Dermis lymphatic vessel endothelial cell (primary cell): Measurements from ENCODE around the gene B4GALT2. TPM values are rescaled to one million over a fixed set of nuclear protein-coding genes. Genes with fewer than 3 reads are reported as not detected.

Experiments
- total RNA-seq: library from RNA; depleted of rRNA; stranded (reverse); fragments of >200 nt; gene quantifications from 2 replicates; pipeline ENCODE4 v1.2.1, GENCODE V29; 2014

Gene B4GALT2, protein sequence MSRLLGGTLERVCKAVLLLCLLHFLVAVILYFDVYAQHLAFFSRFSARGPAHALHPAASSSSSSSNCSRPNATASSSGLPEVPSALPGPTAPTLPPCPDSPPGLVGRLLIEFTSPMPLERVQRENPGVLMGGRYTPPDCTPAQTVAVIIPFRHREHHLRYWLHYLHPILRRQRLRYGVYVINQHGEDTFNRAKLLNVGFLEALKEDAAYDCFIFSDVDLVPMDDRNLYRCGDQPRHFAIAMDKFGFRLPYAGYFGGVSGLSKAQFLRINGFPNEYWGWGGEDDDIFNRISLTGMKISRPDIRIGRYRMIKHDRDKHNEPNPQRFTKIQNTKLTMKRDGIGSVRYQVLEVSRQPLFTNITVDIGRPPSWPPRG
- total RNA-seq, result 35.9 and 39.6 TPM in 2 replicates

DNA sequence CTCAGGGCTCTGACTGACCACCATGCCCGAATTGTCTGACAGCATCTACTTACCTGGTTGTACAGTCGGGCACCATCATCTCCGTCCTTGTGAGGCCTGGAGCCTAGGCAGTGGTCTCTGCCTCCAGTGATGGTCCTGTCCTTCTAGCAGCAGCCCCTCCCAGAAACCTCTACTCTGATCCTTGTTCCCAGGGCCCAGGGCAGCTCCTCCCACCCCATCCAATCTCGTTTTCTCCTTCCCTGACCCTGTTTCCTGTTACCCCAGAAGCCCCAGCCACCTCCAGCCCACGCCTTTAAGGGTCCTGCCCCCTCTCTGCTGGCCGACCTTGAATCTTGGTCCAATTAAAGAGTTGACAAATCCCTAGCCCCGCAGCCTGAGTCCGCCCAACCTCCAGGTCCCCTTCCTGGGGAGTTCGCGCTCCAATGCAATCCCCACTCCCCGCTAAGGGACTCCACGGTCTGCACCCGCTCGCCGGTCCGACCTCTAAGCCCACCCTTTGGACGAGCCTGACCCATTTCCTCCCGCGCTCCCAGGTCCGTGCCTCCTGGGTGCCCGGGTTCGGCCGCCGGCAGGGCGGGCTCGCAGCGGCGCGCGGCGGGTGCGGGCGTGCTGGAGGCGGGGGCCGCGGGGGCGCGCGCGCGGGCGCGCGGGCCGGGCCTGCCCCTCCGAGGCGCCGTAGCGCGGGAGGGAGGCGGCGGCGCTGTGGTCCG is at the start of gene B4GALT2:
TSS of gene B4GALT2 (plus strand) at position 660 of the 710 bp plus-strand sequence. CDS start 1,951 bp downstream, outside the sequence.

DNA sequence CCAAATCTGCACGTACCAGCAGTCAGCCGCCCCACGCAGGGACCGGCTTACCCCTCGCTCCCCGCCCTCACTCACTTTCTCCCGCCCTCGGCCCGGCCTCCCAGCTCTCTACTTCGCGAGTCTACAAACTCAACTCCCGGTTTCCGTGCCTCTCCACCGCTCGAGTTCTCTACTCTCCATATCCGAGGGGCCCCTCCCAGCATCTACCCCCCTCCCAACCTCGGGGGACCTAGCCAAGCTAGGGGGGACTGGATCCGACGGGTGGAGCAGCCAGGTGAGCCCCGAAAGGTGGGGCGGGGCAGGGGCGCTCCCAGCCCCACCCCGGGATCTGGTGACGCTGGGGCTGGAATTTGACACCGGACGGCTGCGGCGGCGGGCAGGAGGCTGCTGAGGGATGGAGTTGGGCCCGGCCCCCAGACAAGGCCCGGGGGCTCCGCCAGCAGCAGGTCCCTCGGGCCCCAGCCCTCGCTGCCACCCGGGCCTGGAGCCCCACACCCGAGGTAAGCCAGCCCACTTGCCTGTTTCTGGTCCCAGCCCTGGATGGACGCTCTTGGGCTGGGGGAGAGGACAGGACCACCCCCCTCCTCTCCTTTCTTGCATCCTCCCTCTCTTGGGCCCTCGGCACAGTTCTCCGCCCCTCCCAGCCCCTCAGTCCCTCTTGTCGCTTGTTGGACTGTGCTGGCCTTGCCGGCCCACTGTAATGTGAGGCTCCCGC is 45.5 kb upstream of the B4GALT2 start, which contains the start of gene ARTN:
TSS of gene ARTN (plus strand) at position 416 of the 715 bp plus-strand sequence. CDS start 1,856 bp downstream, outside the sequence.

DNA sequence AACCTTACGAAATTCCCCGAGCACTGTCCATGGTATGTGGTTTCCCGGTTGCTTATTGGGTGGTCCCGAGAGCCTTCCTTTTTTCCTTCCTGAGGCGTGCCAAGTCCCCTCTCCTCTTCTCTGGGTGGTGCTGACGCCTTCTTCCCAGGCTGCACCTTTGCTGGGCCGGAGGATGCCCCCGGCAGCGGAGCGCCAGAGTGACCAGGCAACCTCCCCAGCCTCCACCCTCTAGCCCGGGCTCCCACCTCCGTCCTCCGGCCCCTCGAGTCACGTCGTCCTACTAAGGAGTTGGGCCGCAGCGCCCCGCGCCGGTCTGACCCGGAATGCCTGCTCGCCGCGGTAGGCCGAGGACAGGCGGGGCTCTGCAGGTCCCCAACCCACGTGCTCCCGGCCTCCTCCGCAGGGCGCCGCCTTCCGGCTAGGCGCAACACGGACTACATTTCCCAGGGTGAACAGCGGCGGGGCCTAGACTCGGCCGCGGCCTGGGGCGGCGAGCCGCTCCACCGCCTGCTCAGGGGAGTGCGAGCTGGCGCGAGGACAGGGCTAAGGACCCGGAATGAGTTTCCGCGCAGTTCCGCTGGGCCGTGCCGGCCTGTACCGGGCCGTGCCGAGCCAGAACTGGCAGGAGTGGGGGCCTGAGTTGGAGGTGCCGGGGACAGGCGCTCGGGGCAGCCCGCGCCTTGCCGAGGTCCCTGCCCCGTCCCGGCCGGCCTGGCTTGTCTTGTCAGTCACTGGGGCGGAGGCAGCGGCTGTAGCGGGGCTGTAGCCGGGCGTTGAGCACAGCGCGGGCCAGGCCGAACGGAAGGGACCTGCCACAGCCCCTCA is 32.6 kb upstream of the B4GALT2 start, which contains the start of gene IPO13:
TSS of gene IPO13 (plus strand) at position 715 of the 825 bp plus-strand sequence. CDS start 651 bp downstream, outside the sequence.

DNA sequence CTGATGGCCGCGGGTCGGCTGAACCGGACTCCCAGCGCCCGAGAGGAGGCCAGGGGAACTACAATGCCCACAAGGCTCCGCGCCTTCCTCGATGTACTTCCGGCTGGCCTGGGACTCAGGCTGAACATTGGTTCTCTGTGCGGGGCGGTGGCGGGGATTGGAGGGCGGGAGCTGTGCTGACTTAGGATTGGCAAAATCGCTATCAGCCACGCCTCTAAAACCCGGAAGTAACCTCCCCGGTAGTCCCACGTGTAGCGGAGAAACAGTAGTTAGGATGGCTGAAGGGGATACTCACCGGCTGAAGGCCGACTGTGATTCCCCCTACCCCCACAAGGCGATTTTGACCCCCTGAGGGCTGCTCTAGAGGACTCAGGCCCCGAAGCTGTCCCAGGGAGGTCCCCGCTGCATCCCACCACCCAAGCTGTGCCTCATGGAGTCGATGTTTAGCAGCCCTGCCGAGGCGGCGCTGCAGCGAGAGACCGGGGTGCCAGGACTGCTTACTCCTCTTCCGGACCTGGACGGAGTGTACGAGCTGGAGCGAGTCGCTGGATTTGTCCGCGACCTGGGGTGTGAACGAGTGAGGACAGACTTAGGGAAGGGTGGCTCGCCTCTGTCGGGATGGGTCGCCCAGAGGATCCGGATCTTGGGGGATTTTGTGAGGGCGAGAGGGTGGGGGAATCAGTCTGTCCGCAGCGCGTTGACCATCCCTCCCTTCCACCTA is 9.1 kb upstream of the B4GALT2 start, which contains the start of gene DPH2:
TSS of gene DPH2 (plus strand) at position 265 of the 721 bp plus-strand sequence. CDS start at position 431, 166 bp downstream.

DNA sequence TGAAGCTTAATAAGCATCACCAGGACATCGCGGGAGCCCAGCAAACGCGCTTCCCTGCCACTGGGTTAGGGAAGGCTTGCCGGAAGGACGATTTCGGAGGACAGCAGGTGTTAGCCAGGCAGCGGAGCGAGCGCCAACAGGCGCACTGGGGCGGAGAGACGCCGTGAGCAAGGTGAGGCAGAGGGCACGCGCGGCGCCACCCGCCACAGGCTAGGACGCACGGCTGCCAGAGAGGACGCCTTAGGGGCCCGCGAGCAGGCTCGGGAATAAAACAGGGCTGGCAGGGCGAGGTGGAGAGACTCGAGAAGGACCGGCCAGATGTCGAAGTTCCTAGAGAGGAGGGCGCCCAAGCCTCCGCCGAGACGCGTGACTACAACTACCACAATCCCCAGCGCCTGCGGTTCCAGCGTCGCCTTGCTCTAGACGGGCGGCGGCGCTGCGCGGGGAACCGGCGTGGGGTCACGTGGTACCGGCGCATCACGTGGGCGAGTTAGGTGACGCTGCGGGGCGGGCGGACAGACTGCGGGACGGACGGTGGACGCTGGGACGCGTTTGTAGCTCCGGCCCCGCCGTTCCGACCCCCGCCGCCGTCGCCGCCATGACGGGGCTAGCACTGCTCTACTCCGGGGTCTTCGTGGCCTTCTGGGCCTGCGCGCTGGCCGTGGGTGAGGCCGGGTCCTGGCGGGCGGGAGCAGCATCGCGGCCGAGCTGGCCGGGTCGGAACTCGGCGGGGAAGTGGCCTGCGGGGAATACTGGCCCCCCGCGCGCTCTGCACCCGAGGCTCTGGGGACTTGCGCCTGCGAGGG is 4.4 kb upstream of the B4GALT2 start, which contains the start of gene ATP6V0B:
TSS of gene ATP6V0B (plus strand) at position 518 of the 806 bp plus-strand sequence. CDS start at position 599, 81 bp downstream.

DNA sequence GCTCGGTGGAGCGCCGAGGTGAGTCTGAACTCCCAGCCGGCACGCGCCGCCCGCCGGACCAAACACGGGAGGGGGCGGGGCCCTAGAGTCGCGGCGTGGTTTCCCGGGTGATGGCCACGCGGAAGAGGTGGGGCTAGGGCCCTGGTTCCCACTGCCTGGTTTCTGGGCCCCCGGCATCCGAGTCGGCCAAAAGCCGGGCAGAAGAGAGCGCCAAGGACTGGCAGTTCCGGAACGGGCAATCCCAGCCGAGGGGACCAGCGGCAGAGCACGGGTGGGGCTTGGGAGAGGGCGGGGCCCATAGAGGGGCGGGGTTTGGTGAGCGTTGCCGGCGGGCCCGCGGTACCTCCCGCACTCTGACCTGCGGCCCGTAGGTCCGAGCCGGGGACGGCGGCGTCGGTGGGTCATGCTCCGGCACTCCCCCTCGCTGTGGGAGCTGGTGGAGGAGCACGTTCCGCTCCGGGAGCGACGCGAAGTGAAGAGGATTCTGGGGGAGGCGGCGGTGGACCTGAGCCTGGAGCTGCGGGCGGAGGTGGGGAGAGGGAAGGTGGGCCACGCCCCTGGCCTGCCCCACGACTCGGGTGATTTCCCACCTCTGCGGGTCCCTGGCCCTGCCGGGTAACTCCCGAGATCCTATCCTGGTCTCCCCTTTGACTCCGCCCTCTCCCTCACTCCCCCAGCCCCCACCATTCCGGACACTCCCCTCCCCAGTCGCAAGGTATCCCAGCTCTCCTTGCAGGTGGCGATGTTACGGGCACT is 12.6 kb downstream of the B4GALT2 start, which contains the start of gene CCDC24:
TSS of gene CCDC24 (plus strand) at position 124 of the 756 bp plus-strand sequence. CDS start at position 404, 280 bp downstream.

DNA sequence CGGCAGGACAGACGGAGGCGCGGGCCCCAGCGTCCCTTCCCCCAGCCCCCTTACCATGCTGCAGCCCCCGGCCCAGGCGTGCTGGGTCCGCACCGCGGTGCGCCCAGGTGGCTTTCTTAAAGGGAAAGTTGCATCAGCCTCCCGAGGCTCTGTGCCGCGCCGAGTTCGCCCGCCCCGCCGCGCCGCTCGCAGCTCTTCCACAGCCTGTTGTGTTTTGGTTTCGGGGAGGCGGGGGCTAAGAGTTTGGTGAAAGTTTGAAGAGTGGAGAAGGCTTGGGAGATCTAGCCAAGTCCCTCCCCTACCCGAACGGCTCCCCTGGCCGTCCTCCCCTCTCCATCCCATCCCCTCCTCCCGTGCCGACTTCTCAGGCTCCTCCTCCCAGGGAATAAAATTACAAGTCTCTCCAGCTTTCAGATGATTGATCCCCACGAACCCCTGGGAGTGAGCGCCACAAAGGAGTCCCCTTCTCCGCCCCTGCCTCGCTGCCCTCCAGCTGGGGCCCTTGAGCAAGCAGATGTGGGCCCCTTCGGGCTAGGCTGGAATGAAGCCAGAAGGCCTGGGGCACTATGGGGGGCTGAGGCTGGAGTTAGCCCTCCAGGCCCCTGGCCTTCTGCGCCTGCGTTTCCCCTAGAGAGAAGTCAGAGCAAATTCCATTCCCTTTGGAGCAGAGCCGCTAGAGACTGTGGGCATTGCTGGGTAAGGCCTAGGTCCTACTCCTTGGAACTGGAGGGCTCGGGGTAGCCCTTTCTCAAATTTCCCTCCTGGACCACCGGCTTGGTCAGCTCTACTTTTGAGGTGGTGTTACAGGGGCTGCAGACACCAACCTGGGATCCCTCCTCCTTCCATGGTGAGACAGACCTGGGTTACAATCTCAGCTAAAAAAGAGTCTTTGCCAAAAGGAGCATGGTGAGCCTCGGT is 52.5 kb downstream of the B4GALT2 start, which contains the start of gene SLC6A9:
TSS of gene SLC6A9 (minus strand) at position 211 of the 918 bp plus-strand sequence. CDS start 7,185 bp downstream, outside the sequence.

Other genes starting within 250 kb of the B4GALT2 start
- gene ARTN, start 45.4 kb upstream of the B4GALT2 start, total RNA-seq, result not detected in 2 replicates
- 5.7 and 6.3 TPM in 2 replicates for gene IPO13, start 32.3 kb upstream of the B4GALT2 start, total RNA-seq
- gene DPH2, start 9.2 kb upstream of the B4GALT2 start, total RNA-seq, result 12.7 and 14.0 TPM in 2 replicates
- gene ATP6V0B, start 4.2 kb upstream of the B4GALT2 start, total RNA-seq, result 107 and 117 TPM in 2 replicates
- gene CCDC24, start 12.4 kb downstream of the B4GALT2 start, total RNA-seq, result 0.43 and 0.60 TPM in 2 replicates
- 0.09 and 0.22 TPM in 2 replicates for gene SLC6A9, start 52.3 kb downstream of the B4GALT2 start, total RNA-seq
- not detected in 2 replicates for gene KLF17, start 139.6 kb downstream of the B4GALT2 start, total RNA-seq
- not detected in 2 replicates for gene KLF18, start 162.4 kb downstream of the B4GALT2 start, total RNA-seq
- 13.8 and 15.3 TPM in 2 replicates for gene DMAP1, start 234.3 kb downstream of the B4GALT2 start, total RNA-seq